ENCODE data around the gene OR10C1. TPM values are rescaled to one million over a fixed set of nuclear protein-coding genes. Genes with fewer than 3 reads are reported as not detected.

The OR10C1 gene
- polyA plus RNA-seq, 4 donors: not detected

DNA sequence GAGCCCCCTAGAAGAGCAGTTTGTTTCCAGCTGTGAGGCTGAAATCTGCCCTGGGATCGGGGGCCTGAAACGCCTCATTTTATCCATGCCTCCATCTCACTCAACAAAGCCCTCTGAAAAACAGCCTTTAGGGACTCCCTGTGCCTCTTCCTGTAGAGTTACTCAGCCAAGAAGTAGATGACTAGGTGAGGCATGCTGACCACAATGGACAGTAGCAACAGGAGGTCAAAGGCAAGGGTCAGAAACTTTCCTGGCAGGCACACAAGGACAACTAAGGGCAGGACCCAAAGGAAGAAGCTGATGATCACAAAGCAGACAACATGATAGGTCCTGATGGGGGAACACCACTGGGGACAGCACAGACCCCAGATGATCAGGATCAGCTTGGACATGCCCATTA, 35.9 kb downstream of the OR10C1 start:
- DNase-seq (ENCODE audit: low read depth in 4 of 4, low spot score in 3 of 4): no peak

DNA sequence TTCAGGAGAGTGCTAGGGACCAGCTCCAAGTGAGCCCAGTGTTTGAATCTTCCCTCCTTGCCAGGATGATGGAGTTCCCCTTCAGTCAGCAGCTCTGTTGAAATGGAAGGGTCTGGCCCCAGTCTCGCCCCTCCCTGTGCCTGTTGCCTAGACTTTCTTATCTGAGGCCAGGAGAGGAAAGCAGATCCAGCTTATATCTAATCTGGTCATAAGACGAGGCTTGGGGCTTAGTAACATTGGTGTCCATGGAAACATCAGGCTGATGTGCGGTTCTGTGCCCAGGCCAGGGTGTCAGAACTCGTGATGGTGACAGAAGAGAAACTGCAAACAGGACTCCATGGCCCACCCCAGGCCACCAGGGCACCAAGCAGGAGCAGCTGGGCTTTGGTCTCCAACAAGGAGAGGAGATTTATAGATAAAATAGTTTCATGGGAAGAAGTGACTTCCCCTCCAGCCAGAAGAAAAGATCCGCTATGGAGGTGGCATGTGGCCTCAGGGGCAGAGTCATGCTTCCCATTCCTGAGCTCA, 38.9 kb downstream of the OR10C1 start:
- no peak for DNase-seq (ENCODE audit: low read depth in 4 of 4, low spot score in 3 of 4)

DNA sequence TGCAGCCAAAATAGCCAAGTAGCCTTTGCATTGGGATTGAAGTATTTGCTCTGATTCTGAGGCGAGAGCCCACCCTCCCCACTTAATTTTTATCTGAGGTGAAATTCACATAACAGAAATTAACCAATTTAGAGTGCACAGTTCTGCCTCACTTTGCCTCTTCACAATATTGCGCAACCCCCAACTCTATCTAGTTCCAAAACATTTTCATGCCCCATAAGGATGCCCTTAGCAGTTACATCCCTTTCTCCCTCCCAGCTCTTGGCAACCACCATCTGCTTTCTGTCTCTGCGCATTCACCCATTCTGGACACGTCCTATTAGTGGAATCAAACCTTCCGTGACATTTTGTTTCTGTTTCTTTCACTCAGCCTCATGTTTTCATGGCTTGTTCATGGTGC, 39.6 kb downstream of the OR10C1 start:
- no peak for DNase-seq (ENCODE audit: low read depth in 4 of 4, low spot score in 3 of 4)

DNA sequence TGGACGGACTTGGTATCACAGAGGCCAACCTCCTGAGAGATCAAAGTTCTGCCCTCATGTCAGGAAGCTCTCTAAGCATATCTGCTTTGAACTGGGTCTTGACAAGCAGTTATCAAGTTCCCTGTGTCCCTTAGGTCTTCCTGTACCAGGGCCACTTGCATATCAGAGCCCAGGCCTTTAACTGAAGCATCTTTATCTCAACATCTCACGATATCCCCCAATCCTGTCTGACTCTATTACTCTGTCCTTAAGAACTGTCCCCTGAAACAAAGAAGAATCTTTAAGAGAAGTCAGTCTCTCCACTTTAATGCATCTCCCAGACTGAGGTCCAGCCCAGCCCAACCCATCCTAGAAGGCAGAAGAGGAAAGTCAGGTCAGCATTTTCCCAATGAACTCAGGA, 40.5 kb downstream of the OR10C1 start:
- no peak for DNase-seq (ENCODE audit: low read depth in 4 of 4, low spot score in 3 of 4)

DNA sequence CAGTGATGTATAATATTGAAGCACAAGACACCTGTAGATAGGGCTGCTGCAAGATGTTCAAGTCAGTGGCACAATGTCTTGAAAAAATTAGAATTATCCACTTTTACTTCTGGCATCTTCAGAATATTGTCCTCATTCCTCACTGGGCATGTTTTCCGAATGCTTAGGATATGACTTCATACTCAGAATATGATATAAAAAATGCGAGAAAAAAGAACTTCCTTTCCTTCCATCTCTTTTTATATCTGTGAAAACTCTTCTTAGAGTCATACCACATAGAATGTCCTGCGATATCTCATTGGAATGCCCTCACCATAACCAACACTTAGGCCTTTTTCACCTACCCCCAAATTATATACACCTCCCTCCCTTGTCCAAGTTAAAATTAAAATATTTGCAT, 44.1 kb downstream of the OR10C1 start:
- no peak for DNase-seq (ENCODE audit: low read depth in 4 of 4, low spot score in 3 of 4)

DNA sequence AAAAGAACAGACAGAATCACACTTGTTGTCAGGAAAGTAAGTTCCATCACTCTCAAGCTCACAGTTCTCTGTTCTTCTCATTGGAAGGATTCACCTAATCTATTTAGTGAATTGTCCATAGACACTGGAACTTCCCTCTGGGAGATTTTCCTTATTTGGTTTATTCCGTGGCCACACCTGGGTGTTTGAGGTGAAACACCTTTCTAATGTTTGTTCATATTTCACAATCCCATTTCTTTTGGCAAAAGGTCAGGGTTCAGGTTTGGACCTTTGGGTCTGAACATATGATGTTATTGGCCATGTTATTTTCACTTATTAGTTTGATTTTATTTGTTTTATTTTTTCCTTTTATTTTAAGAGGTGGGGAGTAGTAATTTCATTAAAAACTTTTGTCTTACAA, 44.6 kb downstream of the OR10C1 start:
- DNase-seq (ENCODE audit: low read depth in 4 of 4, low spot score in 3 of 4): no peak

DNA sequence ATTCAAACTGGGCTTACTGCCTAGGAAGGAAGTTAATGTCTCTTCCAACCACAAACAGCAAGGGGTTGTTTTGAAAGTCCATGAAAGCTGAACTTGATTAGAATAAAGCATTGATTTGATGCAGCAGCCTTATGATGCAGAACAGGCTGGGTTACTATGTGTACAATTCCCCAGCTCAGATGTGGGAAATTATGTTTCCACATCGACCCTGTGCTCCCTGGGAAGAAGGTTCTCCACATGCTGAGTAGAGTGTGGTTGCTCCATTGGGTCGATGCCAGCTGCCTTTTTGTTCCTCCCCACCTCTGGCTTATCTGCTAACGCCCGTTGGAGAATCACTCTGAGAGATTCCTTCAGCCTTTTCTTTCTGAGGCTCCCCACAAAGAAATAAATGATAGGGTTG, 47.5 kb downstream of the OR10C1 start:
- DNase-seq (ENCODE audit: low read depth in 4 of 4, low spot score in 3 of 4): no peak

DNA sequence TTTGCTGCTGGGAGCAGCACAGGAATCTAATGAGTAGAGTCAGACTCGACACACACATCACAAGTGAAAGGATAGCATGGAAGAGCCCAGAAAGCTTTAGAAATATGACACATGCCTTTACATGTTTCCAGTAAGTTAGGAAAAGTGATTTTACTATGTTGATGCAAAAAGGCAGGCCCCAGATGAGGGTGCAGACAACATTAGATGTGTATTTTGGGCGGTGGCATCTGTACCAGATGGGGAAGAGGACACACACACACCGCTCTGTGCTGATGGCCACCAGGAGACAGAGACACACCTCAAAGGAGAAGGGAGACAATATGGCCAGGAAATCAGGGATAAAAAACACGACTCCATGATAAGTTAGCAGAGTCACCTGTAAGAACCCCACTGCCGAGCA, 48.0 kb downstream of the OR10C1 start:
- no peak for DNase-seq (ENCODE audit: low read depth in 4 of 4, low spot score in 3 of 4)

DNA sequence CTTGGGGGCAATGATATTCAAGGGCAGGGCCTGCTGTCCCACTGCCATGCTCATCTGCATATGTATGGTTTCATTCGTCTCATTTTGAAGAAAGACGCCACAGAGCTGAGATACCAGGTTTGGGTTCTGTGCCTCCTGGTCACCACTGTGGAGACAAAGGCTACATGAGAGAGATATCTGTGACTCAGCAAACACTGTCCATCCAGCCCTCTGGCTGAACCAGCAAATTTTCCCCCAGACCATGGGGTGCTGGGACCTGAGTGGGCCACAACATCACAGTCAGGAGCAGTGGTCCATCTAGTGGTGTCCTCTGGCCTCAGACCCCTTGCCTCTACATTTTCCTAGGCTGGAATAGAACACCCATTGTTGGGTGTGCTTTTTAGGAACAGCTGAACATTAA, 48.6 kb downstream of the OR10C1 start, which contains the start of gene MAS1L:
MAS1L (minus strand) TSS at position 297 of the 400 bp plus-strand sequence; CDS start at position 243, 54 bp downstream.
- DNase-seq (ENCODE audit: low read depth in 4 of 4, low spot score in 3 of 4): no peak

DNA sequence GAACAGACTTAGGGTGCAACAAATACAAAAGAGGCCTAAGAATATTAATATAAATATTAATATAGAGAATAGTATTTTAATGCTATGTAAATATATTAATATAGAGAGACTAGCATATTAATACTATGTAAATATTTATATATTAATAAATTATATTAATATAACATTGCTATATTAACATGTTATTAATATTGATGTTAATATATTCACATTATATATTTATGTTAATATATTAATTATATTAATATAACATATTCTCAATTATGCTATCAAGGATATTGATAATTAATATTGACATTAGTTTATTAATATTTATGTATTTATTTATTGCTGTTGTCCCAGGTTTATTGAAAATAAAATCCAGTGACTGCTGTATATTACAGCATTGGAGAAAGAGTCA, 49.8 kb downstream of the OR10C1 start:
- no peak for DNase-seq (ENCODE audit: low read depth in 4 of 4, low spot score in 3 of 4)

DNA sequence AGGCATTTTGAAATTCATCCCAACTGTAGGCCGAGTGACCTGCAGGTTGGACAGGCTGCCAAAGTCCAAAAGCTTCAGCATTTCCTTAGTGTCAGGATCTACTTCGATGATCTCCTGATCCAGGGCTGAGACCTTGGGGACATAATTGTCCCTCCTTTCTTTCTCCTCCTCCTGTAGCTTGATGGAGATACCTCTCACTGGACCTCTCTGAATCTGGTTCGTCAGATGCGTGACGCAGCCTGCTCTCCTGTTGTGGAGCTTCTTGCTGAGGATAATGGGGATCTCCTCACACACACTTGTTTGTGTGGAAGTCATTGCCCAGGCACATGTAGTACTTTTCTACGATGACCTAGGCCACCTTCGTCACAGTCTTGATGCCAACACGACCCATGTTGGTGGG, 50.2 kb downstream of the OR10C1 start:
- no peak for DNase-seq (ENCODE audit: low read depth in 4 of 4, low spot score in 3 of 4)

DNA sequence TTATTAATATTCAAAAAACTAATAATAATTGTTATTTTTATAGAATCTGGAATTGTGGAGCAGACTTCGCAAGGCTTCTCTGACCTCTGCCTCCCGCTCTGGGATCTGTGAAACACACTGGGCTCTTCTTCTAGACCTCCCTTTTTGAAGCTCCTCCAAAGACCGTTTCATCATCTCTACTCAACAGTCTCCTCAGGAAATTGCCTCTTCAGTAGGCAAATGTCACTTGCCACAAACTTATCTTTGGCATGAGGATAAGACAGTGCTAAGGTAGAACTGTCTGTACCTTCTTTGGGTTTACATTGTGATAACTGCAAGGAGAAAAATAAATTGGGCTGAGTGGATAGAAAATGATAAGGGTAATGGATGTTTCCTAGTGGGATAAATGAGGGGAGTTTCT, 50.9 kb downstream of the OR10C1 start:
- DNase-seq (ENCODE audit: low read depth in 4 of 4, low spot score in 3 of 4): no peak

DNA sequence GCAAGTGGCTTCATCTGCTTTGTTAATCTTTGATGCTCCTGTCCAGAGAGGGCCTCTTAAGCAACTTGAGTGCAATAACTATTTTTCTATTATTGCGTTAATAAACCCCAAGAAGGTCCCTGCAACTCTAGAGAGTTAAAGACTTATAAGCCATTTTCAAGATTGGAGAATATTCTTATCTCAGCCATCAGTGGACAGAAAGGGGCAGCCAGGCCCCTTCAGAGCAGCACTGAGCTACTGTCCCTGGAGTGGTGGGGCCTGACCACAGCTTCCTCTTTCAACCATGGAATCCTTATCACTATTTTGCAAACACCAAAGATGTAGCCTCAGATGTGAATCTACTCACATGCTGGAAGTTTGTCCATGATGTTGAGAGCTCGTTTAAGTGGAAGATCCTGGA, 51.4 kb downstream of the OR10C1 start:
- DNase-seq (ENCODE audit: low read depth in 4 of 4, low spot score in 3 of 4): no peak

Other genes with a start within 250 kb of the OR10C1 start
- under 1 TPM in 3 of 4 donors, not detected in 1; 0.05 to 0.13 (median 0.07) TPM for gene OR14J1, start 137.6 kb upstream of the OR10C1 start, polyA plus RNA-seq (ENCODE audit: insufficient read length in 4 of 4)
- not detected for gene OR5V1, start 70.4 kb upstream of the OR10C1 start, polyA plus RNA-seq (ENCODE audit: insufficient read length in 4 of 4)
- not detected for gene OR12D3, start 64.0 kb upstream of the OR10C1 start, polyA plus RNA-seq (ENCODE audit: insufficient read length in 4 of 4)
- not detected for gene OR12D2, start 43.7 kb upstream of the OR10C1 start, polyA plus RNA-seq (ENCODE audit: insufficient read length in 4 of 4)
- not detected for gene OR12D1, start 24.4 kb upstream of the OR10C1 start, polyA plus RNA-seq (ENCODE audit: insufficient read length in 4 of 4)
- not detected for gene OR11A1, start 17.8 kb downstream of the OR10C1 start, polyA plus RNA-seq (ENCODE audit: insufficient read length in 4 of 4)
- not detected for gene OR2H1, start 17.8 kb downstream of the OR10C1 start, polyA plus RNA-seq (ENCODE audit: insufficient read length in 4 of 4)
- not detected for gene MAS1L, start 48.6 kb downstream of the OR10C1 start, polyA plus RNA-seq (ENCODE audit: insufficient read length in 4 of 4)
- 1 to 10 TPM in 2 of 4 donors, under 1 TPM in 2; 0.70 to 2.1 (median 1.4) TPM for gene UBD, start 120.4 kb downstream of the OR10C1 start, polyA plus RNA-seq (ENCODE audit: insufficient read length in 4 of 4)
- under 1 TPM in 3 of 4 donors, not detected in 1; 0.12 to 0.17 (median 0.16) TPM for gene OR2H2, start 145.8 kb downstream of the OR10C1 start, polyA plus RNA-seq (ENCODE audit: insufficient read length in 4 of 4)
- gene GABBR1, start 193.9 kb downstream of the OR10C1 start, polyA plus RNA-seq (ENCODE audit: insufficient read length in 4 of 4): 10 to 100 TPM; 57.5 to 81.1 (median 59.3) TPM
- under 1 TPM in 1 of 4 donors, not detected in 3; 0.06 TPM for gene MOG, start 217.8 kb downstream of the OR10C1 start, polyA plus RNA-seq (ENCODE audit: insufficient read length in 4 of 4)
- gene ZFP57, start 241.8 kb downstream of the OR10C1 start, polyA plus RNA-seq (ENCODE audit: insufficient read length in 4 of 4): under 1 TPM in 3 of 4 donors, not detected in 1; 0.14 to 0.19 (median 0.15) TPM